MV-4-11 (cell line): ENCODE data around the gene FCN3.
"Not testable (repeated sequence)": the region's sequence is repeated elsewhere in the genome, so short reads cannot be mapped to it uniquely, and the experiment has no call there.

Experiments used
- DNase-seq: peaks from one replicate; lab custom pipeline; 2025; lab: John Stamatoyannopoulos, UW

FCN3 gene

GRCh38 chr1:27399251-27400025 lies 24.8 kb upstream of the FCN3 start:
- no peak for DNase-seq

- DNase-seq, result no peak
Measured at GRCh38 chr1:27398405-27399149, 24.0 kb upstream of the FCN3 start.

GRCh38 chr1:27397749-27398148 lies 23.1 kb upstream of the FCN3 start:
- no peak for DNase-seq

GRCh38 chr1:27397110-27397509 lies 22.5 kb upstream of the FCN3 start:
- DNase-seq, result no peak

- DNase-seq, result peak; percentile 68
Measured at GRCh38 chr1:27395441-27396195, 21.0 kb upstream of the FCN3 start.

GRCh38 chr1:27394925-27395324 lies 20.3 kb upstream of the FCN3 start:
- DNase-seq, result no peak

- no peak for DNase-seq
Measured at GRCh38 chr1:27394282-27394658, 19.6 kb upstream of the FCN3 start.

GRCh38 chr1:27393641-27394281 lies 19.1 kb upstream of the FCN3 start:
- DNase-seq, result no peak

- DNase-seq, result no peak
Measured at GRCh38 chr1:27392778-27393635, 18.4 kb upstream of the FCN3 start.

- DNase-seq, result peak; percentile 86
Measured at GRCh38 chr1:27392096-27392777, 17.6 kb upstream of the FCN3 start, which contains the start of gene GPR3. Gene GPR3 (plus strand): TSS chr1:27392622. CDS start chr1:27393799, 1,177 bp downstream.

- no peak for DNase-seq
Measured at GRCh38 chr1:27391511-27392095, 17.0 kb upstream of the FCN3 start.

GRCh38 chr1:27388337-27389005 lies 13.8 kb upstream of the FCN3 start:
- DNase-seq, result no peak

- not testable (repeated sequence) for DNase-seq
Measured at GRCh38 chr1:27384797-27385196, 10.2 kb upstream of the FCN3 start.

GRCh38 chr1:27383661-27384060 lies 9.0 kb upstream of the FCN3 start:
- DNase-seq, result no peak

- no peak for DNase-seq
Measured at GRCh38 chr1:27383039-27383605, 8.5 kb upstream of the FCN3 start, which contains the start of gene CD164L2. Gene CD164L2 (minus strand): TSS chr1:27383333. CDS start chr1:27383239, 94 bp downstream.

- no peak for DNase-seq
Measured at GRCh38 chr1:27381969-27382762, 7.5 kb upstream of the FCN3 start.

- no peak for DNase-seq
Measured at GRCh38 chr1:27380766-27381733, 6.4 kb upstream of the FCN3 start.
